Retina (tissue), 1 donor: ENCODE results near the gene DDHD1.
A peak's percentile ranks its signal among the peaks of the same experiment; 100 is the strongest.

Experiments used
- DNase-seq: peaks from one replicate; pipeline ENCODE4 v3.0.0-alpha.2; 2016

Gene DDHD1

GRCh38 chr14:53027562-53027961 is 125.6 kb downstream of the DDHD1 start:
- DNase-seq = no peak

GRCh38 chr14:53027041-53027440 is 126.1 kb downstream of the DDHD1 start:
- no peak for DNase-seq

GRCh38 chr14:53023325-53023724 is 129.8 kb downstream of the DDHD1 start:
- DNase-seq = no peak

- no peak for DNase-seq
These were observed 130.5 kb downstream of the DDHD1 start for GRCh38 chr14:53022593-53022992.

GRCh38 chr14:53020193-53020932 is 132.8 kb downstream of the DDHD1 start:
- DNase-seq = no peak

- DNase-seq = no peak
These were observed 133.7 kb downstream of the DDHD1 start for GRCh38 chr14:53019406-53019805.

GRCh38 chr14:53017837-53018236 is 135.3 kb downstream of the DDHD1 start:
- DNase-seq = no peak

- DNase-seq = no peak
These were observed 136.2 kb downstream of the DDHD1 start for GRCh38 chr14:53016919-53017318.

- DNase-seq = no peak
These were observed 136.6 kb downstream of the DDHD1 start for GRCh38 chr14:53016491-53016890.

- no peak for DNase-seq
These were observed 142.1 kb downstream of the DDHD1 start for GRCh38 chr14:53011053-53011462.

GRCh38 chr14:53010193-53011040 is 142.7 kb downstream of the DDHD1 start:
- no peak for DNase-seq

GRCh38 chr14:53006931-53007562 is 146.1 kb downstream of the DDHD1 start:
- no peak for DNase-seq

GRCh38 chr14:53004976-53005375 is 148.1 kb downstream of the DDHD1 start:
- DNase-seq = no peak

GRCh38 chr14:53003776-53004175 is 149.3 kb downstream of the DDHD1 start:
- DNase-seq = no peak

GRCh38 chr14:53002576-53002975 is 150.5 kb downstream of the DDHD1 start:
- DNase-seq = peak; percentile 4

GRCh38 chr14:53001787-53002378 is 151.2 kb downstream of the DDHD1 start:
- DNase-seq = peak; percentile 10

- DNase-seq = no peak
These were observed 154.6 kb downstream of the DDHD1 start for GRCh38 chr14:52998376-52999015.

- no peak for DNase-seq
These were observed 156.6 kb downstream of the DDHD1 start for GRCh38 chr14:52996493-52996892.

- no peak for DNase-seq
These were observed 157.1 kb downstream of the DDHD1 start for GRCh38 chr14:52995998-52996397.

GRCh38 chr14:52992236-52992870 is 160.8 kb downstream of the DDHD1 start:
- no peak for DNase-seq

- DNase-seq = no peak
These were observed 165.0 kb downstream of the DDHD1 start for GRCh38 chr14:52988139-52988538.

GRCh38 chr14:52987514-52987913 is 165.6 kb downstream of the DDHD1 start:
- DNase-seq = no peak
